Measurements from ENCODE around the gene LRRC45.

Gene LRRC45

GRCh38 chr17:82001571-82002056 is 21.5 kb upstream of the LRRC45 start:
- WGBS: 90% methylated on average over 17 of the region's 17 CpGs
- no peak overlapping the region for H3K4me3 ChIP-seq (ENCODE audit: low read length)
- no peaks in the 10 kb centered on the region for H3K9me3 ChIP-seq (ENCODE audit: insufficient read depth, low read depth, low read length)
- H3K27ac ChIP-seq (ENCODE audit: low read depth, low read length): no peak overlapping the region
- 0 out of 2 replicates have a peak, but pooled peaks cover 5% of the 10 kb centered on the region for H3K36me3 ChIP-seq (ENCODE audit: insufficient read depth, low read length)
- H3K27me3 ChIP-seq (ENCODE audit: insufficient read depth, low read length): no peaks in the 10 kb centered on the region
- H3K9ac ChIP-seq (ENCODE audit: low read depth, low read length): no peak overlapping the region
- no peaks in the 10 kb centered on the region; the same call in 1 of the 2 replicates for H3K4me1 ChIP-seq (ENCODE audit: insufficient read depth, low read length)

GRCh38 chr17:82003411-82004381 is 19.4 kb upstream of the LRRC45 start:
- Histone ChIP-seq H3K27ac (ENCODE audit: low read depth, low read length) (0 out of 2 replicates have a peak overlapping the region, but pooled peaks have one; percentile 18), H3K9me3 (ENCODE audit: insufficient read depth, low read depth, low read length) (no peaks in the 10 kb centered on the region), H3K27me3 (ENCODE audit: insufficient read depth, low read length) (no peaks in the 10 kb centered on the region), H3K4me1 (ENCODE audit: insufficient read depth, low read length) (no peaks in the 10 kb centered on the region; the same call in 1 of the 2 replicates), H3K9ac (ENCODE audit: low read depth, low read length) (0 out of 2 replicates have a peak overlapping the region, but pooled peaks have one; percentile 30), H3K36me3 (ENCODE audit: insufficient read depth, low read length) (no peaks in the 10 kb centered on the region), H3K4me3 (ENCODE audit: low read length) (no peak overlapping the region)
- 78% methylated on average over 53 of the region's 53 CpGs for WGBS

DNA sequence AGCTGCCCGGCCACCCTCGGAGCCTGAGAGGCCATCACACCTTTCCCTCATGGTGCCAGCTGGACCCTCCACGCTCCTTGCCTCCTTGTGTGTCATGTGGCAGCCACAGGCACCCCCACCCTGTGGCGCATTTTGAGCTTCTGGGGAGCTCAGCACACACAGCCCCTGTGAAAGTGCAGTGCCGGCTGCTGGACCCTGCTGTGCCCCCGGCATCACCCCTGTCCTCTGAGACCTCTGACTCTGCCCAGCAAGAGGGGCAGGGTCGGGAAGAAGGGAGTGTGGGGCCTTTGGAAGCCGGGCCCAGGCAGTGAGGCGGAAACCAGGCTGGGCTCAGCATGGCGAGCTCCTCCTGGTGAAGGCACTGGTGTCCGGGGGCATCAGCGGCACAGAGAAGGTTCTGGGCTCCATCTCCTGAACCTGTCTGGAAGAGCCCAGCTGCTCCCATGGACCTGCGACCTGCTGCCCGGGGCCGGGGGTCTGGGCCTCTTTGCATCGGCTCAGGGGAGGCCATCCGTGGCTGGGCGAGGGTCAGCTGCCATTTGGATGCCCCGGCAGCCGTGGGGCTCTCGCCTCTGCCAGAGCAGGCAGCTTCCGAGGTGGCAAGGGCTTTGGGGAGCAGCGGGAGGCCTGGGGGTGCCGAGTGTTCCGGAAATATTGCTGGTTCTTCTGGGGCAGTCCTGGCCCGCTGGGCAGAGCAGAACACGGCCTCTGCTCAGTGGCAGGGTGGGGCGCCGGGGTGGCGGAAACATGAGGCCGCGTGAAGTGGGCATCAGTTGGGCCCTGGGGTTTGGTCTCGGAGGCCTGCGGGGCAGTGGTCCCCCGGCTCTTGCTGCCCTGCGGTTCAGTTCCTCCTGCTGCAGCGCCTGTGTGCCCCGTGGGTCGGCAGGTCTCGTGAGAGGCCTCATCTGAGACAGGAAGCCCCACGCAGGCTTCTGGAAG is 18.3 kb upstream of the LRRC45 start:
- H3K27ac ChIP-seq (ENCODE audit: low read depth, low read length): no peak overlapping the region
- no peaks in the 10 kb centered on the region for H3K36me3 ChIP-seq (ENCODE audit: insufficient read depth, low read length)
- no peaks in the 10 kb centered on the region; the same call in 1 of the 2 replicates for H3K4me1 ChIP-seq (ENCODE audit: insufficient read depth, low read length)
- no peaks in the 10 kb centered on the region for H3K27me3 ChIP-seq (ENCODE audit: insufficient read depth, low read length)
- H3K9me3 ChIP-seq (ENCODE audit: insufficient read depth, low read depth, low read length): no peaks in the 10 kb centered on the region
- WGBS: 95% methylated on average over 41 of the region's 41 CpGs
- H3K4me3 ChIP-seq (ENCODE audit: low read length): no peak overlapping the region
- no peak overlapping the region for H3K9ac ChIP-seq (ENCODE audit: low read depth, low read length)

- Histone ChIP-seq H3K9ac (ENCODE audit: low read depth, low read length) (no peak overlapping the region), H3K36me3 (ENCODE audit: insufficient read depth, low read length) (no peaks in the 10 kb centered on the region), H3K27ac (ENCODE audit: low read depth, low read length) (no peak overlapping the region), H3K4me3 (ENCODE audit: low read length) (no peak overlapping the region), H3K9me3 (ENCODE audit: insufficient read depth, low read depth, low read length) (no peaks in the 10 kb centered on the region), H3K27me3 (ENCODE audit: insufficient read depth, low read length) (no peaks in the 10 kb centered on the region), H3K4me1 (ENCODE audit: insufficient read depth, low read length) (no peaks in the 10 kb centered on the region; the same call in 1 of the 2 replicates)
- WGBS: 94% methylated on average over 30 of the region's 30 CpGs
Observed at GRCh38 chr17:82005701-82006348, 17.3 kb upstream of the LRRC45 start.

DNA sequence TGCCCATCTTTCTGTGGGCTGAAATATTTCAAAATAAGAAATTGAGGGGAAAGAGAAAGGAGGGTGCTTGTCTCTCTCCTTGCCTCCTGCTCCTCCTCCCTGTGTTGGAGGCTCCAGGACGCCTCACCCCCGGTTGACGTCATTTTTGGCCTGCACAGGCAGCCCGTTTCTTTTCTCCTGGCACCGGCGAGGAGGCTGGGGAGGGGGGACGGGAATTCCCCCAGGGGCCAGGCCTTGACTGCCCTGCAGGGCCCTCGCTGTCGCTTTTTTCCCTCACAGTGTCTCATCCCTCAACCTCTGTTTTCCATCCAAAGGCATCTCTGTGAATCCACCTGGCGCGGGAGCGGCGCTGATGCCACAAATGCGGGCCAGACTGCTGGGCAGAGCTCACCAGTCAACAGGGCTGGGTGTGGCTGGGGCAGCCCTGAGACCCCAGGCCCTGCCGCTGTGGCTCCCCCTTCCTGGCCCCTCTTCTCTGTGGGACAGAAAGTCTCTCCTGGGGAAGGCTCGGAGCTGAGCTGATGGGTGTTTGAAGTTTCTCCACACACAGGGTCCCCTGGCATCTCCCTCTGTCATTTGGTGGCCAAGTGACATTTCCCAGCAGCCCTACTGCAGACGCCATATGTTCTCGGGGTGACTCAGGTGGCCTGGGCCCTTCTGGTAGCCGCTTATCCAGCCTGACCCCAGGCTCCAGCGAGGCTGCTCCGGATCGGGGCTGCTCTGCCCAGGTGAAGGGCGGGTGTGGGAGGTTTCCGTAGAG is 16.5 kb upstream of the LRRC45 start:
- WGBS: 92% methylated on average over 24 of the region's 24 CpGs
- H3K27ac ChIP-seq (ENCODE audit: low read depth, low read length): no peak overlapping the region
- no peaks in the 10 kb centered on the region; the same call in 1 of the 2 replicates for H3K4me1 ChIP-seq (ENCODE audit: insufficient read depth, low read length)
- H3K9me3 ChIP-seq (ENCODE audit: insufficient read depth, low read depth, low read length): no peaks in the 10 kb centered on the region
- H3K36me3 ChIP-seq (ENCODE audit: insufficient read depth, low read length): 0 out of 2 replicates have a peak, but pooled peaks cover 3% of the 10 kb centered on the region
- H3K27me3 ChIP-seq (ENCODE audit: insufficient read depth, low read length): no peaks in the 10 kb centered on the region
- H3K4me3 ChIP-seq (ENCODE audit: low read length): no peak overlapping the region
- no peak overlapping the region for H3K9ac ChIP-seq (ENCODE audit: low read depth, low read length)

DNA sequence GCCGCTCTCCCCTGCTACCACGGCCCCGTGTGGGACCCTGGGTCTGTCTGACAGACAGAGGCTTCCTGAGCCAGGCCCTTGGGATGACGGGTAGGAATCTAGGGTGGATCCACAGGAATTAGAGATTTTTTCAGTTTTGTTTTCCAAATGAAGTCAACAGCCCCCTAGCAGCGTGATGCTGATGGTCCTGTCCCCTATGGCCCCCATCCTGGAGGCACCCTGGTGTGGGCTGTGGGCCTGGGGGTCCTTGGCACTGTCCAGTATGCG is 15.9 kb upstream of the LRRC45 start:
- no peaks in the 10 kb centered on the region; the same call in 1 of the 2 replicates for H3K4me1 ChIP-seq (ENCODE audit: insufficient read depth, low read length)
- no peak overlapping the region for H3K4me3 ChIP-seq (ENCODE audit: low read length)
- H3K9ac ChIP-seq (ENCODE audit: low read depth, low read length): no peak overlapping the region
- H3K36me3 ChIP-seq (ENCODE audit: insufficient read depth, low read length): 0 out of 2 replicates have a peak, but pooled peaks cover 3% of the 10 kb centered on the region
- WGBS: 95% methylated on average over 6 of the region's 6 CpGs
- H3K27ac ChIP-seq (ENCODE audit: low read depth, low read length): no peak overlapping the region
- H3K9me3 ChIP-seq (ENCODE audit: insufficient read depth, low read depth, low read length): no peaks in the 10 kb centered on the region
- H3K27me3 ChIP-seq (ENCODE audit: insufficient read depth, low read length): no peaks in the 10 kb centered on the region

DNA sequence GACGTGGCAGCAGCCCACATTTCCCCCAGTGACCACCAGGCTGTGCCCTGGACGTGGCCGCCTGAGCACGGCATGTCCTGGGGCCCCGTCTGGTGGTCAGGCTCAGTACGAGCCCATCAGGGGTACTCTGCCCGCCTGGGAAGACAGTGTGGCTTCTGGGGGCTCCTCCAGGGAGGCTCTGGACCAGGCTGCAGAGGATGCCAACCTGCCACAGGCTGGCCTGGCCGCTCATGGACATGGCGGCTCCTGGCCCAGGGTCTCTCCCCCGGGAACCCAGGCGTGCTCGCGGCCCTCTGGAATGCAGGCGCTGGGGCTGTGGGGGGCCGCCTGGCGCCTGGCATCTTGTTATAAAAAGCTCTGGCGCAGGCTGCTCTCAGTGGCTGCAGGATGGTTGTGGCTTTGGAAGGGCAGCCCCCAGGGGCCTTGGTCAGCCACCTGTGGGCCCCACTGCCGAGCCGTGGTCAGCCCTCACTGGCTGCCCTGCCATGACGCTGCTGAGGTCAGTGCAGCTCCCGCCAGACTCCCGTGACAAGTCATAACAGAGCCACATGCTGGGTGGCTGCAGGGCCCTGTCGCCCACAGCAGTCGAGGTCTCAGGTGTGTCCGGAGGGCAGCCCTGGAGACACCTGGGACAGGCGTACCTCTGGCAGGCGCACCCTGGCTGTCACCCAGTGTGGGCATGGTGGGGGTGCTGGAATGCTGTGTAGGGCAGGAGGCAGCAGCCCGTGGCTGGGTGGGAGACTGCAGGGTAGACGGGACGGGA is 15.4 kb upstream of the LRRC45 start:
- no peaks in the 10 kb centered on the region for H3K27me3 ChIP-seq (ENCODE audit: insufficient read depth, low read length)
- H3K27ac ChIP-seq (ENCODE audit: low read depth, low read length): no peak overlapping the region
- no peak overlapping the region for H3K4me3 ChIP-seq (ENCODE audit: low read length)
- H3K9ac ChIP-seq (ENCODE audit: low read depth, low read length): no peak overlapping the region
- no peaks in the 10 kb centered on the region for H3K9me3 ChIP-seq (ENCODE audit: insufficient read depth, low read depth, low read length)
- WGBS: 94% methylated on average over 30 of the region's 30 CpGs
- 0 out of 2 replicates have a peak, but pooled peaks cover 3% of the 10 kb centered on the region for H3K36me3 ChIP-seq (ENCODE audit: insufficient read depth, low read length)
- H3K4me1 ChIP-seq (ENCODE audit: insufficient read depth, low read length): no peaks in the 10 kb centered on the region; the same call in 1 of the 2 replicates

DNA sequence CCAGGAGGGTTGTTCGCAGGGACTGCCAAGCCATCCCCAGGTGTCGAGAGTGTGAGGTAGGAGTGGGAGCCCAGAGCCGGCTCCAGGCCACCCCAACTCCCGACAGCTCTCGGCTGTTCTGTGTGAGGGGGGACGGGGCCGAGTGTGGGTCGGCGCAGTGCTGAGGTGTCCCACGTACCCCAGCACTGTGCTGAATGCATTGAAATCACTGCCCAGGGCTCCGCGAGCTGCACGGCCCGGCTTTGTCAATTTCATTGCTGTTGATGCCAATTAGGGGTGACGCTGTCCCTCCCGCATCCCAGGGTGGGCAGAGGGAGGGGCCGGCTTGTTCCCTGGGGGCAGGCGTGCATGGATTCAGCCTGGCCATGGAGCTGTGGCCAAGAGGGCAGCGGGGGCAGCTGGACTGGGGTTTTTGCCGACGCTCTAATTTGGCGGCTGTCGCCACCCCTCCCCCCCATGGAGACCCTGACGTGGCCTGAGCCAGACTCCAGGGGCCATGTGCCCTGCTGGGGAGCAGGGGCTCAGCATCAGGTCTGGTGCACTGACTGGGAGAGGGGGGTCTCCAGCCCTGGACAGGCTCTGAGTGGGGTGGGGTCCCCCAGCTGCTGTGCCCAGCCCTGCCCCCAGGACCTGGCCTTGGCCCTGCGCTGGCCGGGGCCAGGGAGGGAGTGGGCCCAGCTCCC is 14.7 kb upstream of the LRRC45 start:
- H3K9ac ChIP-seq (ENCODE audit: low read depth, low read length): no peak overlapping the region
- no peak overlapping the region for H3K4me3 ChIP-seq (ENCODE audit: low read length)
- WGBS: 94% methylated on average over 26 of the region's 26 CpGs
- H3K9me3 ChIP-seq (ENCODE audit: insufficient read depth, low read depth, low read length): no peaks in the 10 kb centered on the region
- H3K27ac ChIP-seq (ENCODE audit: low read depth, low read length): no peak overlapping the region
- no peaks in the 10 kb centered on the region for H3K27me3 ChIP-seq (ENCODE audit: insufficient read depth, low read length)
- 0 out of 2 replicates have a peak, but pooled peaks cover 3% of the 10 kb centered on the region for H3K36me3 ChIP-seq (ENCODE audit: insufficient read depth, low read length)
- H3K4me1 ChIP-seq (ENCODE audit: insufficient read depth, low read length): no peaks in the 10 kb centered on the region; the same call in 1 of the 2 replicates

- no peak overlapping the region for H3K4me3 ChIP-seq (ENCODE audit: low read length)
- H3K27ac ChIP-seq (ENCODE audit: low read depth, low read length): no peak overlapping the region
- no peaks in the 10 kb centered on the region for H3K4me1 ChIP-seq (ENCODE audit: insufficient read depth, low read length)
- no peaks in the 10 kb centered on the region for H3K27me3 ChIP-seq (ENCODE audit: insufficient read depth, low read length)
- H3K9me3 ChIP-seq (ENCODE audit: insufficient read depth, low read depth, low read length): no peaks in the 10 kb centered on the region
- 0 out of 2 replicates have a peak, but pooled peaks cover 3% of the 10 kb centered on the region for H3K36me3 ChIP-seq (ENCODE audit: insufficient read depth, low read length)
- no peak overlapping the region; the same call in 1 of the 2 replicates for H3K9ac ChIP-seq (ENCODE audit: low read depth, low read length)
- 96% methylated on average over 28 of the region's 28 CpGs for WGBS
Observed at GRCh38 chr17:82008941-82009405, 14.1 kb upstream of the LRRC45 start.

Data from HUES64 (cell line).